HG02981 (cell line): ENCODE results near the gene CDYL2.
"Not testable (repeated sequence)": the region's sequence is repeated elsewhere in the genome, so short reads cannot be mapped to it uniquely, and the experiment has no call there.

Experiments
- ATAC-seq: cut with Tn5 transposase; IDR thresholded peaks from one replicate; pipeline ENCODE4 v1.9.1; 2021; ENCODE audit warnings: mild to moderate bottlenecking, moderate library complexity; ENCODE audit not compliant: unreplicated experiment

The CDYL2 gene

GRCh38 chr16:80751167-80751566, 53.2 kb downstream of the CDYL2 start:
- no peak for ATAC-seq

- no peak for ATAC-seq
These were observed 58.2 kb downstream of the CDYL2 start for GRCh38 chr16:80746231-80746630.

DNA sequence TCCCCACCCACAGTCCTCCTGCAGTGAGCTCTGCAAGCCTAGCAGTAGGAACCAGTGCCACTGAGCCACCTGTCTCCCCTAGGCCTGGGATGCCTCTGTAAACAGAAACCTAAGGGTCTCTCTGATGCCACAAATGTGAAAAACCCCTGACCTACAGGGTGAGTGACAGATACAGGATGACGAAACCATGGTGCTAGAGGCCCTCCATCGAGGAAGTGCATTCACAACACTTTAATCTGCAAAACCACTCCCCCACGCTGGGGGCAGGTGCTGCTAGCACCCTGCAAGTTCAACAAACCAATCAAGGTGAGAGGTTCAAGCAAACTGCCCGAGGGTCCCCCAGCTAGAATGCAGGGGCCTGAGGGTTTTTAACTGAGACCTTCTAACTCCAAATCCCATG, 59.5 kb downstream of the CDYL2 start:
- no peak for ATAC-seq

DNA sequence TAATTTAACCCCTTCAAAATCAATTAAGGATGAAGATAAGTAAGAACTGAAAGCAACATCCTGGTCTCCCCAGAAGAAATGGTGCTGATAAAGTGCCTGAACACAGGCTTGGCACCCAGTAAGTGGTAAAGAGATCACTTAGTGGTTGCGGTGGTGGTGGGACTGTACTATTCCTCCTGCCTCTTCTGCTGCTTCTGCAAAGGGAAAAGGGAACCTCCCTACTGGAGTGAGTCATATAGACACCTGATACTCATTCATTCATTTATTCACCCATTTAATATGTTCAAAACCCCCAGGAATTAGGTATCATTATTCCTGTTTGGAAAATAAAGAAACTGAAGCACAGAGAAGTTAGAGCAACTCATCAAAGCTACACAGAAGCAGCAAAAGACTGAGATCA, 60.6 kb downstream of the CDYL2 start:
- ATAC-seq: no peak

- ATAC-seq: no peak
These were observed 61.1 kb downstream of the CDYL2 start for GRCh38 chr16:80743273-80743672.

- no peak for ATAC-seq
These were observed 62.1 kb downstream of the CDYL2 start for GRCh38 chr16:80742331-80742730.

DNA sequence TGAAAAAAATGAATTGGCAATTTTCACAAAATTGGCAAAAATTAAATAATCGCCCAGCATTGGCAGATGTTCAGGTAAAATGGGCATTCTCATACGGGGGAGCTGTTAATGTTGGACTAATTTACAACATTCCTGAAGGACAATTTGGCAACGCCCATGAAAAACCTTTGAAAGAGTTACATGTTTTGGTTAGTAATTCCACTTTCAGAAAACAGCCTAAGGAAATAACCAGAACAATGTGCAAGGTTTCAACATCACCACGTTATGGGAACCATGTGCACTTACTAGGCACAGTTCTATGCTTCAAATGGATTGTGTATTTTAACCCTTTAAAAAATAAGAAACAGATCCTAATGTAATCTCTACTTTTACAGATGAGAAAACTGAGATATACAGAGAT, 62.7 kb downstream of the CDYL2 start:
- no peak for ATAC-seq

DNA sequence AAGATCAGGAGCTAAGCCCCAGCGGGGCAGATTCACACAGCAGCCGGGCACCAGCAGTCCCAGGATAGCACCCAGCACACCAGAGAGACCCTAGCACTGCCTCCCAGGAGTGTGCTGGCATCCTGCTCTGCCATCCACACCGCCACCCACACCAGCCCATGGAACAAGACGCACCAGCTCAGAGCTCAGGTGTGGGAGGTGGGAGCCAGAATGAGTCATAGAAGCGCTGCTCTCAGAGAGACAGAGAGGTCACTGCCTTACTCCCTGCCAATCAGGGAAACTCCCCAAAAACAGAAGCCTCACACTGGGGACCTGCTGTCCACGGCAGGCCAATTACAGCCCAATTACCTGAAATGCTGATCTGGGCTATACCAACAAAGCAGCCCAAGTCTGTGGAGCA, 64.9 kb downstream of the CDYL2 start:
- no peak for ATAC-seq

GRCh38 chr16:80738521-80738920, 65.9 kb downstream of the CDYL2 start:
- ATAC-seq: no peak

- no peak for ATAC-seq
These were observed 68.6 kb downstream of the CDYL2 start for GRCh38 chr16:80735846-80736245.

DNA sequence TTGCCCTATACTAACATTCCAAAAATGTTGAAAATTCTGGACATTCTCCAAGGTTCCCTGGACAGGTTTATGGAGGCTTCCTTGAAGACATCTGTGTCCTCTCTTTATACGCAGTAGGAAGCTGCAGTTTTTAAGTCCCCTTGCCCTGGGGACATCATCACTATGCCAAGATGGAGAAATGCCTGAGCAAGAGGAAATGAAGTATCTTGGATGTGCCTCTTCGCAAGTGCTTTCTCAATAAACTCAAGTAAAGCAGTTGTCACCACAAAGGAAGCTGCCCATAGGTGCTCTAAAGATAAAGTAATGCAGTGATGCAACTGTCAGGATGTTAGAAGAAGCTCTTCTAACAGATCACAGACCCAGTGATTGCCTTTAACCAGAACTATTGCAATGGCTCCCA, 71.0 kb downstream of the CDYL2 start:
- ATAC-seq: no peak

DNA sequence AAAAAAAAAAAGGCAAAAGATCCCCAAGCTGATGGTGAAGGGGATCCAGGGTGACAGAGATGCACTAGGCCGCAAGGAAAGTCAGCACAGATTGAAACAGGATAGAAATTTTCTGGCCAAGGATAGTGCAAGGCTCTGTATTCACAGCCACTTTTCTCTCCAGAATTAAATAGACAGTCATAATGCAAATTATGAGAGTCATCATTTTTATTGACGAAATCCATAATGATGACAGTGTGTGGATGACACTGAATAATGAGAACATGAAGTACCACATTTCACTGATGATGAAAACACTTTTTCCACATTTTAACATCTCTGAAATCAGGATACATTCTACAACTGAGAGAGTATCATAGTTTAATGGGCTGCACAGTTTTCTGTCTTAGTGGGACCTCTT, 72.5 kb downstream of the CDYL2 start:
- ATAC-seq: no peak

GRCh38 chr16:80727066-80727763, 77.2 kb downstream of the CDYL2 start:
- not testable (repeated sequence) for ATAC-seq

- no peak for ATAC-seq
These were observed 78.7 kb downstream of the CDYL2 start for GRCh38 chr16:80725566-80726162.

DNA sequence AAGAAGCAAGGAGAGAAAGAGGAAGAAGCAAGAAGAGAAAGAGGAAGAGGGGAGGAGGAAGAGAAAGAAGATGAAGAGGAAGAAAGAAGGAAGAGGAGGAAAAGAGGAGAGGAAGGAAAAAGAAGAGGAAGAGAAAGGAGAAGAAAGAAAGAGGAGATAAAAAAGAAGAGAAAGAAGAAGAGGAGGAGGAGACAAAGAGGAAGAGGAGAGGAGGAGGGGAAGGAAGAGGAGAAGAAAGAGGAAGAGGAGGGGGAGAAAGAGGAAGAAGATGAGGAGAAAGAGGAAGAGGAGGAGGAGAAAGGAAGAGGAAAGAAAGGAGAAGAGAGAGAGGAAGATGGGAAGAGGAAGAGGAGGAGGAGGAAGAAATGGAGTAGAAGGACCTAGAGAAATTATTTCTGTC, 80.4 kb downstream of the CDYL2 start:
- no peak for ATAC-seq

- no peak for ATAC-seq
These were observed 81.3 kb downstream of the CDYL2 start for GRCh38 chr16:80723091-80723490.

DNA sequence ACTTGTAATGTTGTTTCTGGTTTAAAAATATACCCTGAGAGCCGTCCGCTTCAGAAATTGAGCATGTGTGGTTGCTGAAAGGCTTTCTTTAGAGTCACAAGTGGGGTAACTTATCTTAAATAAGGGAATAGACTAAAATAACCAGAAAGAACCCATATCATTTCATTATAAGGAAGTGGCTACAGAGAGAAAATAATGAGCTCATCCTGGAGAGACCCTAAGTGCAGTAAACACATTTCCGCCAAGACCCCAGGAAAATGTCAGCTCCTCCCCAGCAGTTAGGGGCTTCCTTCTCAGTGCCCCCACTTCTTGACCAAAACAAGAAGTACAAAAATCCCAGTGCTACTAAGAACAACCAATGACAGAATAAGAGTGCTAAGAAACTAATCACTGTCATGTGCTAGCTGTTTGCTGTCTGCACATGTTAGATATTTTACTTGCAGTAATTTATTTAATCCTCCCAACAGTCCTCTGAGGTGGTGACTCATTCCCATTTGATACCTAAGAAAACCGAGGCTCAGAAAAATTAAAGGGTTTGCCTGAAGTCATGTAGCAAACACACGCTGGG, 83.5 kb downstream of the CDYL2 start:
- ATAC-seq: no peak

DNA sequence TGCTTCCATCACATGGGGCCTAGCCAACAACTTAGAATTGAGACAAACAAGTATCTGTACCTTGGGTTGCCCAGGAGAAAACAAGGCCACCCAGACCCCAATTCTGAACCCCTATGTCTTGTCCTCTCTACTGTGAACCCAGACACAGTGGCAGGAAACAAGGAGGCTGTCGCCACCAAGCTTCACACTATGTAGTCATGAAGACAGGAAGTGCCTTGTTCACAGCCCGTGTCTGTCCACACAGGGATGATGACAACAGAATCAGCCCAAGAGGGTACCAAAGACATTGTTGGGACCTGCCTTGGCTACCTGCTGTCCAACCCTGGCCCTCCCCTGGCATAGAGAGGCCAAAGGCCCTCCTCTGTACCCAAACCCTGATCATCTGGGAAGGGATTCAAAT, 84.8 kb downstream of the CDYL2 start:
- no peak for ATAC-seq

DNA sequence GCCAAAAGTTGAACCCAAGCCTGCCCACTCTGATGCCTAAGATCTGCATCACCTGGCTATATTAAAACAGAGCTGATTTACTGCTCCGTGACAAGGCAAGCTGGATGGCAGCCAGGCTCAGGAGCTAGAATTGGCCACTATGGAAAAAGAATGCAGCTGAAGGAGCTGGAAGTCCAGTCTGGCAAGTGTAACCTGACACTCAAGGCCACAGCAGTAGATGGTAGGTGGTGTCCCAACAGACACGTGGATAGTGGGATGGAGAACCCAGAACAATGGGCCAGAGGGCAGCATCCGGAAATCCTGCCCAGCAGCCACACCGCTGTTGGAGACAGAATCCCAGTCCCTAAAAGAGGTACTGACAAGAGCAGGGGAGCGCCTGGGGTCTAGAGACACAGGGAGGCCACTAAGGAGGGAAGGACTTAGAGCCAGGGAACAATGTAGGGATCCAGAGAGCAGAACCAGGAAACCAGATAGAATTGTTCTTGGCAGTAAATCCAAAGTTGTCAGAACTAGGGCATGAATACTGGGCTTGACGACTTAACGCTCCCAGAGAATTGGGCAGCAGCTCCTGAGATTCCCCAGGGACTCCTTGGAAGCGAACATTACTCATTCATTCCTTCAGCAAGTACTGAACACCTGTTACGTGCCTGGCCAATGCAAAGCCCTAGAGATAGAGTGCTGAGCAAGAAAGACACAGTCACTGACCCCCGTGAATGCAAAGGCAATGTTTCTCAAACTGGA, 85.7 kb downstream of the CDYL2 start:
- ATAC-seq: no peak

GRCh38 chr16:80717611-80718010, 86.8 kb downstream of the CDYL2 start:
- no peak for ATAC-seq

- no peak for ATAC-seq
These were observed 87.7 kb downstream of the CDYL2 start for GRCh38 chr16:80716564-80717139.

DNA sequence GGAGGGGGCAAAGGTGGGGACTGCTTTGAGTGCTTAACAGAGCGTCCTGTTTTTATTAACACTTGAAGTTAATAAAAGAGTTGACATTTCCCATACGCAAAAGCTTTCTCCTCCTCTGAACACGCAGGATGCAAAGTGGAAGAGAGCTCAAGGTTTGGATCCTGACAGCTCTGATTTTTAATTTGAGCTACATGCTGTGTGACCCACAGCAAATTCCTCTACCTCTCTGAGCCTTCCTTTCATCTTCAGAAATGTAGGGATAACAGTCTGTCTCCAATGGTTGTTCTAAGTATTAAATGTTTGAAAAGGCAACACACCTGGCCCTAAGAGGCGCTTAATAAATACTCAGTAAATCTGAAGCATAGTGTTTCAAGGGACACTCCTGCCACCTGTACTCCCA, 93.0 kb downstream of the CDYL2 start:
- ATAC-seq: no peak
